GM21529 (cell line): ENCODE data around the gene ZMIZ2.
"Not testable (repeated sequence)": the region's sequence is repeated elsewhere in the genome, so short reads cannot be mapped to it uniquely, and the experiment has no call there.

Experiments used
- ATAC-seq: cut with Tn5 transposase; IDR thresholded peaks from one replicate; pipeline ENCODE4 v1.9.1; 2021; ENCODE audit not compliant: unreplicated experiment

ZMIZ2 gene

DNA sequence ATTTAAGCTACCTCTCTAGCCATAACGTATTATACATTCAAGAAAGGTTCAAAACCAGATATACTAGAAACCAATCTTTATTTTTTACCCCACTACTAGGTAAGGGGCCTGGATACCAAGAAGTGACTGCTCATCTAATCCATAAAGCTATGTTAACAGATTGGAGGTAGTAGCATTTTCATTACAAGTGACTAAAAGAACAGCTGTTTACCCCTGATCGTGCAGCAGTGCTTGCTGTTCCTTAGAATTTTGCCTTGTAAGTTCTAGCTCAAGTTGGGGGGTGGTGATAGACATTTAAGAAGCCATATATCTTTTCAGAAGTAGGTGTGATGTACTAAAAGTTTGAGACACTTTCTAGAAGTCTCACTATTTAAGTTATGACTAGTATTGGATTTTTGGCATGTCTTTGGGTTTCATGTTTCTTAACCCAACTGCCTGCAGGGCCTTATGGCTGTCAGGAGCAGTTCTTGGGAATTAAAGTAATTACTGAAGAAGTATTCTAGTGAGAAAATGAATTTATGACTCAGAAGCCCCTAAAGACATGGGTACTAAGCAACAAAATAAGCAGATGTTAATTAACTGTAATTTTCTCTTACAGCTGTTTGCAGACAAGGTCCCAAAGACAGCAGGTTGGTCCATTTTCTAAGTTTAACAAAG is 50.1 kb downstream of the ZMIZ2 start:
- no peak for ATAC-seq

DNA sequence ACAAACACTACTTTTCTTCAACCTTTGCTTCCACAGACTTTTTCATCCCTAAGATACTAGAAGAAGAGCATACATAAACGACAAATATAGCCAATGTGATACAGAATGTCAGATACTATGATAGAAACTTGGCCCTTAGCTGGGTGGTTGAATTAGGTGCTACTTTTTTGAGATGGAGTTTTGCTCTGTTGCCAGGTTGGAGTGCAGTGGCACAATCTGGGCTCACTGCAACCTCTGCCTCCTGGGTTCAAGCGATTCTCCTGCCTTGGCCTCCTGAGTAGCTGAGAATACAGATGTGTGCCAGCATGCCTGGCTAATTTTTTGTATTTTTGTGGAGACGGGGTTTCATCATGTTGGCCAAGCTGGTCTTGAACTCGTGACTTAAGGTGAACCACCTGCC is 51.3 kb downstream of the ZMIZ2 start:
- ATAC-seq = no peak

DNA sequence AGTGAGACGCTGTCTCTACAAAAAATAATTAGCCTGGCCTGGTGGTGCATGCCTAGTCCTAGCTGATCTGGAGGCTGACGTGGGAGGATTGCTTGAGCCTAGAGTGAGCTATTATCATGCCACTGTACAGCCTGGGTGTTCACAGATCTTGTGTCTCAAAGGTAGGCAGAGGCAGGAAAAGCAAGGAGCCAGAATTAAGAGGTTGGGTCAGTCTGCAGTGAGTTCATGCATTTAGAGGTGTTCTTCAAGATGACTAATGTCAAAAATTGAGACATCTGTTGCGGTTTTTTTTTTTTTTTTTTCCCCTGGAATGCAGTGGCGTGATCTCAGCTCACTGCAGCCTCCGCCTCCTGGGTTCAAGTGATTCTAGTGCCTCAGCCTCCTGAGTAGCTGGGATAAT is 53.2 kb downstream of the ZMIZ2 start:
- no peak for ATAC-seq

DNA sequence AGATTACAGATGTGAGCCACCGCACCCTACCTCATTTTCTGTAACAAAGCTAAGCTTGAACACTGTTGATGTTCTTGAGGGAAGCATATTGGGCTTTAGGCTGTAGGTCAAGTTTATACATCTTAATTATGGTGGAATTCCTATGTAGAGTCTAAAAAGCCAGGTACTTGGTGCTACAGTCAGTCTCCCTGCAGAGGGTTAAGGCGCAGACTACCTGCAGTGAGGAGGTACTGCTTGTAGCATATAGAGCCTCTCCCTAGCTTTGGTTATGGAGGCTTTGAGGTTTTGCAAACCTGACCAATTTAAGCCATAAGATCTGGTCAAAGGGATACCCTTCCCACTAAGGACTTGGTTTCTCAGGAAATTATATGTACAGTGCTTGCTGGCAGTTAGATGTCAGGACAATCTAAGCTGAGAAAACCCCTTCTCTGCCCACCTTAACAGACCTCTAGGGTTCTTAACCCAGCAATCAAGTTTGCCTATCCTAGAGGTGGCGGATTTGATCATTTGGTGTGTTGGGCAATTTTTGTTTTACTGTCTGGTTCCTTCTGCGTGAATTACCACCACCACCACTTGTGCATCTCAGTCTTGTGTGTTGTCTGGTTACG is 53.9 kb downstream of the ZMIZ2 start:
- ATAC-seq = no peak

DNA sequence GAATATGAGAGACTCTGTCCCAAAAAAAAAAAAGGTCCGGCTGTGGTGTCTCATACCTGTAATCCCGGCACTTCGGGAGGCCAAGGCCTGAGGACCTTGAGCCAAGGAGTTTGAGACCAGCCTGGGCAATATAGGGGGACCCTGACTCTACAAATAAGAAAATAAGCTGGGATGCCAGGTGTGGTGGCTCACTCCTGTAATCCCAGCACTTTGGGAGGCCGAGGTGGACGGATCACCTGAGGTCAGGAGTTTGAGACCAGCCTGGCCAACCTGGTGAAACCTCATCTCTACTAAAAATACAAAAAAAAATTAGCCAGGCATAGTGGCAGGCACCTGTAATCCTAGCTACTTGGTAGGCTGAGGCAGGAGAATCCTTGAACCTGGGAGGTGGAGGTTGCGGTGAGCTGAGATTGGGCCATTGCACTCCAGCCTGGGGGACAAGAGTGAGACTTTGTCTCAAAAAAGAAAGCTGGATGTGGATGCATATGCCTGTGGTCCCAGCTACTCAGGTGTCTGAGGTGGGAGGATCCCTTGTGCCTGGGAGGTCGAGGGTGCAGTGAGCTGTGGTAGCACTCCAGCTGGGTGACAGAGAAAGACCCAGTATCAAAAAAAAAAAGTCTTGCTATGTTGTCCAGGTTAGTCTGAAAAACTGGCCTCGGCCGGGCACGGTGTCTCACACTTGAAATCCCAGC is 55.3 kb downstream of the ZMIZ2 start:
- not testable (repeated sequence) for ATAC-seq

DNA sequence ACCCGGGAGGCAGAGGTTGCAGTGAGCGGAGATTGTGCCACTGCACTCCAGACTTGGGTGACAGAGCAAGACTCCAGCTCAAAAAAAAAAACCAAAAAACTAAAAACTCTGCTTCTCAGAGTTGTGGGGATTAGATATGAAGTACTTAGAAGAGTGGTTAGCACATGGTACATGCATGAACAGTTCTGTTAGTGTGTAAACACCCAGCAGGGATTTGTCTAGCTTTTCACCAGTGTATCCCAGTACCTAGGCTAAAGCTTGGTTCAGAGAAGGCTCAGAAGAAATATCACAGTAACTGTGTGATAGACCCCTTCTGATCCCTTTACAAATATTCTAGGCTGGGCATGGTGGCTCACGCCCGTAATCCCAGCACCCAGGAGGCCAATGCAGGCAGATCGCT is 57.3 kb downstream of the ZMIZ2 start:
- no peak for ATAC-seq

DNA sequence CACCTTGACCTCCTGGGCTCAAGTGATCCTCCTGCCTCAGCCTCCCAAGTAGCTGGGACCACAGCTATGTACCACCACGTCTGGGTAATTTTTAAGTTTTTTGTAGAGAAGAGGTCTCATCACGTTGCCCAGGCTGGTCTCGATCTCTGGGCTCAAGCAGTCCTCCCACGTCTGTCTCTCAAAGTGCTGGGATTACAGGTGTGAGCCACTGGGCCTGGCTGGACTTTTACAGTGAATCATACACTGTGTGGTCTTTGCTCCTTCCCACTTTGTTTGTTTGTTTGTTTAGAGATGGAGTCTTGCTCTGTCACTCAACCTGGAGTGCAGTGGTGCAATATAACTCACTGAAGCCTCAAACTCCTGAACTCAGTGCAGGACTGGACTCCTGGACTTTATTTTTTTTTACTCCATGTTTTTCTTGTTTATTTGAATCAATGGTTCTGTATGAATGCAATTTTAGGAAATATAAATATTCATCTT is 60.3 kb downstream of the ZMIZ2 start:
- no peak for ATAC-seq

DNA sequence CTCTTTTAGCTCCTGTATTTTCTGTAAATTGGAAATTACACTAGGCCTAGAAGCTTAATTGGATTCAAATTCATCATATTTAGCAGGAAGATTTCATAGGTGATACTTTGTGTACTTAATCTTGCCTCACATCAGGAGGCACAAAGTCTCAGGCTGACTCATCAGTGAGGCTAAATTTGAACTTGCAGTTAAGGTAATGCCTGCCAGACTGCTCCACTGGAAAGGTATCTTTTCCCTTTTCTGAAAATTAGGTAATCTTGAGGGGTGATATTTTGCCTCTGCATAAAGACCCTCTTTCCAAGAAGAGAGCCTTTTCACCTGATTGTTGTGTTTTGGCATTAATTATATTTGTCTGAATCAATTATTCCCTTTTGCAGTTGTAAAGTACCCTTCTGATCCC is 62.4 kb downstream of the ZMIZ2 start:
- ATAC-seq = no peak

DNA sequence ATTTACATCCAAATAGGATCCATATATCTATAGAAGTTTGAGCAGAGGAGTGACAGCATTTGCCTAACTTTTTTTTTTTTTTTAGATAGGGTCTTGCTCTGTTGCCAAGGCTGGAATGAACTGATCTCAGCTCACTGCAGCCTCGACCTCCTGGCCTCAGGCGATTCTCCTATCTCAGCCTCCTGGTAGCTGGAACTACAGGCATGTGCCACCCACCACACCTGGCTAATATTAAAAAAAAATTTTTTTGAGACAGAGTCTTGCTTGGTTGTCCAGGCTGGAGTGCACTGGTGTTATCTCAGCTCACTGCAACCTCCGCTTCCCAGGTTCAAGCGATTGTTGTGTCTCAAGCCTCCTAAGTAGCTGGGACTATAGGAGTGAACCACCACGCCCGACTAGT is 62.9 kb downstream of the ZMIZ2 start:
- ATAC-seq = no peak

DNA sequence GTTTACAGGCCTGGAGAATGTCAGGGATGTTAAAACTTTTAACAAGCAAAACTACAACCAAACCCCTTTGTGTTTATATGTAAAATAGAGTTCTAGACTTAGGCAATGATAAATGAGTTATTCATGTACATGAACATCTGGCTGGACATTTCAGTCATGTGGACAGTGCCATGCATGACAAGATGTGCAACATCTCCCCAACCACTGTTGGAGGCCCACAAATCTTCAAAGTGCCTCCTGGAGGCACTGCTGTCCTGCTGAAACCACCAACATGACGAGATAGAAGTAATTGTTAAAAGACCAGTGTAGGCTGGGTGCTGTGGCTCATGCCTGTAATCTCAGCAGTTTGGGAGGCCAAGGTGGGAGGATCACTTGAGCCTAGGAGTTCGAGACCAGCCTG is 66.3 kb downstream of the ZMIZ2 start:
- ATAC-seq = no peak

DNA sequence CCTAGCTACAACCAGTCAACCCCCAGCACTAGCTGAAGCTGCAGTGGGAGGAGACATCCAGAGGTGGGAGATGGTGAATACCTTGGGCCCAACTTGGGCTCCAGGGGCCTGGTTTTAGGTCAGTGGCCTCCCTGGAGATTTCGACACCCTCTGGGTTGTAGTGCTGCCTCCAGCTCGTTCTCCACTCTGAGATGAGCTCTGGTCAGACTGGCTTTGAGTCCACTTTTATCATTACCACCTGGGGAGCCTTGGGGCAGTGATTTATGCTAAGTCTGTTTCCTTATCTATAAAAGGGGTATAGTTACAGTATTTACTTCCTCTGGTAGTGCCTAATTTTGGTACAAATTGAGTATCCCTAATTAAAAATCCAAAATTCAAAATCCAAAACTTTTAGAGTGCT is 70.6 kb downstream of the ZMIZ2 start:
- no peak for ATAC-seq
